Measurements from ENCODE around the gene NFKB1.
A peak's percentile ranks its signal among the peaks of the same experiment; 100 is the strongest.

Gene NFKB1

GRCh38 chr4:102598086-102598761, 97.1 kb downstream of the NFKB1 start:
- Histone ChIP-seq H3K9ac (ENCODE audit: low read length) (no peak overlapping the region), H3K79me2 (ENCODE audit: control insufficient read depth, insufficient read depth, low read length, poor library complexity) (no peaks in the 10 kb centered on the region), H2BK5ac (ENCODE audit: low read depth, low read length, poor library complexity) (no peak overlapping the region), H3K9me3 (ENCODE audit: insufficient read depth, low read depth, low read length) (no peaks in the 10 kb centered on the region), H4K12ac (ENCODE audit: low read depth, low read length) (no peak overlapping the region), H3K4me3 (ENCODE audit: low read depth, low read length) (no peak overlapping the region), H3K18ac (ENCODE audit: low read length) (no peak overlapping the region), H3K4ac (ENCODE audit: low read depth, low read length) (no peak overlapping the region), H3K27ac (ENCODE audit: low read depth, low read length) (no peak overlapping the region), H3K14ac (ENCODE audit: low read length) (no peak overlapping the region), H3K4me2 (ENCODE audit: low read length) (no peak overlapping the region), H3K27me3 (ENCODE audit: insufficient read depth, low read length) (no peaks in the 10 kb centered on the region), H3K4me1 (ENCODE audit: control insufficient read depth in 1 of 2, insufficient read depth in 2 of 2, low read length in 2 of 2) (no peaks in the 10 kb centered on the region), H2BK120ac (ENCODE audit: insufficient read depth, low read length, poor library complexity) (no peak overlapping the region), H2BK12ac (ENCODE audit: low read length) (no peak overlapping the region), H2AK5ac (ENCODE audit: low read length) (no peak overlapping the region), H3K36me3 (ENCODE audit: control insufficient read depth in 1 of 2, insufficient read depth in 2 of 2, low read length in 2 of 2) (peaks cover 5 to 15% of the 10 kb centered on the region in 2 experiments), H3K79me1 (ENCODE audit: low read length) (no peaks in the 10 kb centered on the region), H3K23ac (ENCODE audit: low read length) (no peak overlapping the region), H4K8ac (ENCODE audit: low read depth, low read length) (no peak overlapping the region), H4K91ac (ENCODE audit: low read depth, low read length) (no peak overlapping the region), H2AFZ (ENCODE audit: insufficient read depth, low read length, poor library complexity) (no peak overlapping the region)
- peak; percentile 59 to 85 for DNase-seq
- WGBS (ENCODE audit: extremely low coverage, insufficient coverage, insufficient read length): no CpG with 5 or more reads among the region's 1 CpG

DNA sequence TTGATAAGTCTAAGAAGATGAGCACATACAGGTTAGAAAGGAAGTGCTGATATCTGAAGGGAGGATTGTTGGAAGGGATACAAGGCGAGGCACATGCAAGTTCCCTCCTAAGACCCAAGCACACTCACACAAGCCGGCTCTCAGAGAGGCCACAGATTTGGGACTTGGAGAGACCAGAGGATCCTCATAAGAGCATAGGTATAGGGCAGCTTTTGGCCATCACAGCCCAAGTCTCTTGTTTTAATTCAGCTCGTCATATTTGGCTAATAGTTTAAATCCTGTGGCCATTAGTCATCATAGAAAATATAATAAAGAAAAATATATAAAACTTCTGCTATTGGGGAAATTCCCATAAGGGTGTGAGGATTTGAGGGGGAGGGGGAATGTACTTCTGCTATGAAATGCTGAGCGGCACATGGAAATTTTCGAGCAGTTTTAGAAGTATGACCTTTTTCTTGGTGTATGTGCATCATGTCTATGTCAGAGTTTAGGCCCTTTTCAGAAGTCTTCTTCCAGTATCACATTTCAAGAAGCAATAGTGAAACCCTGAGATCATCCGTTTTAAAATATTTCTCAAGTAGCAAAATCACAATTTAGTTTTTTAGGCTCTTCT, 97.7 kb downstream of the NFKB1 start:
- Histone ChIP-seq H3K14ac (ENCODE audit: low read length) (no peak overlapping the region), H4K12ac (ENCODE audit: low read depth, low read length) (no peak overlapping the region), H2BK5ac (ENCODE audit: low read depth, low read length, poor library complexity) (no peak overlapping the region), H3K9me3 (ENCODE audit: insufficient read depth, low read depth, low read length) (no peaks in the 10 kb centered on the region), H4K91ac (ENCODE audit: low read depth, low read length) (no peak overlapping the region), H2BK120ac (ENCODE audit: insufficient read depth, low read length, poor library complexity) (no peak overlapping the region), H2AFZ (ENCODE audit: insufficient read depth, low read length, poor library complexity) (no peak overlapping the region), H2BK12ac (ENCODE audit: low read length) (no peak overlapping the region), H3K4me1 (ENCODE audit: control insufficient read depth in 1 of 2, insufficient read depth in 2 of 2, low read length in 2 of 2) (no peaks in the 10 kb centered on the region), H3K79me2 (ENCODE audit: control insufficient read depth, insufficient read depth, low read length, poor library complexity) (no peaks in the 10 kb centered on the region), H3K27me3 (ENCODE audit: insufficient read depth, low read length) (no peaks in the 10 kb centered on the region), H3K9ac (ENCODE audit: low read length) (no peak overlapping the region), H3K27ac (ENCODE audit: low read depth, low read length) (no peak overlapping the region), H3K23ac (ENCODE audit: low read length) (no peak overlapping the region), H3K4ac (ENCODE audit: low read depth, low read length) (no peak overlapping the region), H3K79me1 (ENCODE audit: low read length) (no peaks in the 10 kb centered on the region), H2AK5ac (ENCODE audit: low read length) (no peak overlapping the region), H4K8ac (ENCODE audit: low read depth, low read length) (no peak overlapping the region), H3K36me3 (ENCODE audit: control insufficient read depth in 1 of 2, insufficient read depth in 2 of 2, low read length in 2 of 2) (peaks cover 5 to 14% of the 10 kb centered on the region in 2 experiments), H3K18ac (ENCODE audit: low read length) (no peak overlapping the region), H3K4me3 (ENCODE audit: low read depth, low read length) (no peak overlapping the region), H3K4me2 (ENCODE audit: low read length) (no peak overlapping the region)
- WGBS (ENCODE audit: extremely low coverage, insufficient coverage, insufficient read length): no CpG with 5 or more reads among the region's 6 CpGs
- DNase-seq: peak in 1 of 2 donors; percentile 39

DNA sequence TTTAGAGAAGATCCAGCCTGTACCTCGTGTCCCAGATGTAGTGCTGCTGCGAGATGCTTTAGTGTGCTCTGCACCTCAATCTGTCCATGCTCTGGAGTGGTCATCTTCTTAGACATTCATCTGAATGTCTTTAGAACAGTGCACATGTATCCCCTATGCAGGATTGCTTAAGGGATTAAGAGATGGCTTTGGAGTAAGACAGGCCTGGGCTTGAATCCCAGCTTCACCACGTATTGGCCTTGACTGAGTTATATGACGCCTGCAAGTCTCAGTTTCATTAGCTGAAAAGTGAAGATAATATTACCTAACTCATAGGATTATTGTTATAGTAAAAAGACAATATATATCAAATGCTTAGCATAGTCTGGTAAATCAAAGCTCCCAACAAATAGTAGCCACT, 98.3 kb downstream of the NFKB1 start:
- Histone ChIP-seq H2AK5ac (ENCODE audit: low read length) (no peak overlapping the region), H3K14ac (ENCODE audit: low read length) (no peak overlapping the region), H3K79me2 (ENCODE audit: control insufficient read depth, insufficient read depth, low read length, poor library complexity) (no peaks in the 10 kb centered on the region), H2BK5ac (ENCODE audit: low read depth, low read length, poor library complexity) (no peak overlapping the region), H2BK120ac (ENCODE audit: insufficient read depth, low read length, poor library complexity) (no peak overlapping the region), H3K9ac (ENCODE audit: low read length) (no peak overlapping the region), H3K27ac (ENCODE audit: low read depth, low read length) (no peak overlapping the region), H4K8ac (ENCODE audit: low read depth, low read length) (no peak overlapping the region), H3K18ac (ENCODE audit: low read length) (no peak overlapping the region), H3K4me1 (ENCODE audit: control insufficient read depth in 1 of 2, insufficient read depth in 2 of 2, low read length in 2 of 2) (no peaks in the 10 kb centered on the region), H3K4ac (ENCODE audit: low read depth, low read length) (no peak overlapping the region), H3K4me3 (ENCODE audit: low read depth, low read length) (no peak overlapping the region), H3K23ac (ENCODE audit: low read length) (no peak overlapping the region), H3K4me2 (ENCODE audit: low read length) (no peak overlapping the region), H4K12ac (ENCODE audit: low read depth, low read length) (no peak overlapping the region), H2BK12ac (ENCODE audit: low read length) (no peak overlapping the region), H3K79me1 (ENCODE audit: low read length) (no peaks in the 10 kb centered on the region), H3K27me3 (ENCODE audit: insufficient read depth, low read length) (no peaks in the 10 kb centered on the region), H4K91ac (ENCODE audit: low read depth, low read length) (no peak overlapping the region), H3K9me3 (ENCODE audit: insufficient read depth, low read depth, low read length) (no peaks in the 10 kb centered on the region), H2AFZ (ENCODE audit: insufficient read depth, low read length, poor library complexity) (no peak overlapping the region), H3K36me3 (ENCODE audit: control insufficient read depth in 1 of 2, insufficient read depth in 2 of 2, low read length in 2 of 2) (peaks cover 5 to 14% of the 10 kb centered on the region in 2 experiments)
- no CpG with 5 or more reads among the region's 4 CpGs for WGBS (ENCODE audit: extremely low coverage, insufficient coverage, insufficient read length)
- DNase-seq: no peak

GRCh38 chr4:102599886-102600285, 98.7 kb downstream of the NFKB1 start:
- no peaks in the 10 kb centered on the region for H3K79me1 ChIP-seq (ENCODE audit: low read length)
- no CpG with 5 or more reads among the region's 3 CpGs for WGBS (ENCODE audit: extremely low coverage, insufficient coverage, insufficient read length)
- H4K91ac ChIP-seq (ENCODE audit: low read depth, low read length): no peak overlapping the region
- H2BK12ac ChIP-seq (ENCODE audit: low read length): no peak overlapping the region
- no peak overlapping the region for H4K12ac ChIP-seq (ENCODE audit: low read depth, low read length)
- H3K18ac ChIP-seq (ENCODE audit: low read length): no peak overlapping the region
- no peak overlapping the region for H3K9ac ChIP-seq (ENCODE audit: low read length)
- H3K4me1 ChIP-seq (ENCODE audit: control insufficient read depth in 1 of 2, insufficient read depth in 2 of 2, low read length in 2 of 2): no peaks in the 10 kb centered on the region
- H3K36me3 ChIP-seq (ENCODE audit: control insufficient read depth in 1 of 2, insufficient read depth in 2 of 2, low read length in 2 of 2): peaks cover 5 to 14% of the 10 kb centered on the region in 2 experiments
- H4K8ac ChIP-seq (ENCODE audit: low read depth, low read length): no peak overlapping the region
- no peak overlapping the region for H2AK5ac ChIP-seq (ENCODE audit: low read length)
- DNase-seq: peak; percentile 17 to 78
- H3K14ac ChIP-seq (ENCODE audit: low read length): no peak overlapping the region
- H3K9me3 ChIP-seq (ENCODE audit: insufficient read depth, low read depth, low read length): no peaks in the 10 kb centered on the region
- no peak overlapping the region for H3K4me3 ChIP-seq (ENCODE audit: low read depth, low read length)
- no peak overlapping the region for H3K4ac ChIP-seq (ENCODE audit: low read depth, low read length)
- no peak overlapping the region for H2BK120ac ChIP-seq (ENCODE audit: insufficient read depth, low read length, poor library complexity)
- no peak overlapping the region for H2BK5ac ChIP-seq (ENCODE audit: low read depth, low read length, poor library complexity)
- no peaks in the 10 kb centered on the region for H3K27me3 ChIP-seq (ENCODE audit: insufficient read depth, low read length)
- no peak overlapping the region for H2AFZ ChIP-seq (ENCODE audit: insufficient read depth, low read length, poor library complexity)
- H3K27ac ChIP-seq (ENCODE audit: low read depth, low read length): no peak overlapping the region
- H3K79me2 ChIP-seq (ENCODE audit: control insufficient read depth, insufficient read depth, low read length, poor library complexity): no peaks in the 10 kb centered on the region
- no peak overlapping the region for H3K23ac ChIP-seq (ENCODE audit: low read length)
- no peak overlapping the region for H3K4me2 ChIP-seq (ENCODE audit: low read length)
